T47D (cell line): ENCODE results near the gene ZSCAN5A.
A peak's percentile ranks its signal among the peaks of the same experiment; 100 is the strongest.
"Not testable (repeated sequence)": the region's sequence is repeated elsewhere in the genome, so short reads cannot be mapped to it uniquely, and the experiment has no call there.

Experiments used
- DNase-seq, 2 experiments: peaks; one replicate each; pipeline versions ENCODE4 v3.0.0 to v3.0.0-alpha.2; 2011 to 2012; ENCODE audit warnings: low read depth in 1 of 2, low spot score in 1 of 2
- JUND ChIP-seq: IDR thresholded peaks from 2 replicates; pipeline ENCODE4 v1.6.1; 2012; ENCODE audit warnings: low read depth
- in situ Hi-C: cut with HindIII; loops from 2 replicates; pipeline ENCODE4 v1.10.0; 2016; ENCODE audit warnings: low sequenced_read_pairs, low pct_unique_long_range_greater_than_20kb

Gene ZSCAN5A

GRCh38 chr19:56309511-56310185 lies 5.0 kb downstream of the ZSCAN5A start:
- peak in 1 of 2 experiments; percentile 73 for DNase-seq
- no peak for TF ChIP-seq JUND
- in situ Hi-C loops: no loop called here

DNA sequence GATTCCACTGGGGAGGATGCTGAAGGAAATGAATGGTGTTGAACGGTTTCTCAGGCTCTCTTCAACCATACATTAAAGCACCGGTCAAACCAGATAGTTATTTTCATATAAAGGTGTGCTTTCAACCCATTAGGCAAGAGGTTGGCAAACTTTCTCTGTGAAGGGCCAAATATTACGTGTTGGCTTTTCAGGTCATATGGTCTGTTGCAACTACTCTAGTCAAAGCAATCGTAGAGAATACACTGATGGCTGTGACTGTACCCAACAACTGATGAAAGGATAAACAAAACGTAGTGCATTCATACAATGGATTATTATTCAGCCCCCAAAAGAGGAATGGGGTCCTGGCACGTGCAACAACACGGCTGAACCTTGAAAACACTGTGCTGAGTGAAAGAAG lies 5.8 kb downstream of the ZSCAN5A start:
- in situ Hi-C loops: no loop called here
- DNase-seq: no peak
- no peak for TF ChIP-seq JUND

- in situ Hi-C loops: not testable (repeated sequence)
Observed at GRCh38 chr19:56307062-56307461, 7.6 kb downstream of the ZSCAN5A start.

GRCh38 chr19:56306016-56306415 lies 8.6 kb downstream of the ZSCAN5A start:
- DNase-seq: no peak
- in situ Hi-C loops: no loop called here
- TF ChIP-seq JUND: no peak

More at GRCh38 chr19:56307062-56307461, 7.6 kb downstream of the ZSCAN5A start:
- not testable (repeated sequence) for DNase-seq

DNA sequence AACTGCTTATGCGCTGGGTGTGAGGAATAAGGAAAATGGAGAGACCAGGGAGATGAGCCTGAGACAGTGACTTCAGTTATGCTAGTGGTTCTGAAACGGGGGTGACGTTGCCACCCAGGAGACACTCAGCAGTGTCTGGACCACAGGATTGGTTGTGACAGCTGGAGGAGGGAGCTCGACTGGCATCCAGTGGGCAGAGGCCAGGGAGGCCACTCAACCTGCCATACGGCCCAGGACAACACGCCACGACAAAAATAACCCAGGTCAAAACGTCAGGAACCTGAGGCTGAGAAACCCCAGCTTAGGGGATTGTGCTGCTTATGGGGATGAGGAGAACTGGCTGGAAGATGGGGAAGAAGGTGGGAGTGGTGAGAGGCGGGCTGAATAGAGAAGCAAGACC lies 10.4 kb downstream of the ZSCAN5A start:
- DNase-seq: no peak
- no peak for TF ChIP-seq JUND
- in situ Hi-C loops: no loop called here

DNA sequence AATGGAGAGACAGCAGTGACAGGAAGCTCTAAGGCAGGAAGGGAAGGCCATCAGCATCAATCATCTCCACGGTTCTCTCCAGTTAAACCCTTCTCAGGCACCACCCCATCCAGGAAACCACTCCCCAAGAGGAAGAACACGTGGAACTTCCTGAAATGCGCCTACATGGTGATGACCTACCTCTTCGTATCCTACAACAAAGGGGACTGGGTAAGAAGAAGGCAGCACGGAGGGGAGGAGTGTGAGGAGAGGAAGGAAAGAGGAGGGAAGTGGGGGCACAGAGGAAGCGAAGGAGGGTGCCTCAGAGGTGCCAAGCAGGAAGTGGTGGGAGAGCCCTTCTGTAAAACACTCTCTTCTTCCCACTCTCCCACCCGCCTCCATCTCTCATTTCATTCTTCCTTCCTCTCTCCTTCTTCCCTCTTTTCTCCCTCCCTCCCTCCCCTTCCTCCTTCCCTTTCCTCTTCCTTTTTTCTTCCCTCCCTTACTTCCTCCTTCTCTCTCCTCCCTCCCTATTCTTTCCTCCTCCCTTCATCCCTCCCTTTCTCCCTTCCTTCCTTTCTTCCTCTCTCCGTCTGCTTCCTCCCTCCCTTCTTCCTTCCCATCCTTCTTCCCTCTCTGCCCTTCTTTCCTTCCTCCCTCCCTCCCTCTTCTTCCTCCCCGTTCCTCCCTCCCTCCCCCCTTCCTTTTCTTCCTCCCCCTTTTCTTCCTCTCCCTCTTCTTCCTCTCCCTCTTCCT lies 12.6 kb downstream of the ZSCAN5A start:
- TF ChIP-seq JUND: no peak
- DNase-seq: no peak
- in situ Hi-C loops: no loop called here

DNA sequence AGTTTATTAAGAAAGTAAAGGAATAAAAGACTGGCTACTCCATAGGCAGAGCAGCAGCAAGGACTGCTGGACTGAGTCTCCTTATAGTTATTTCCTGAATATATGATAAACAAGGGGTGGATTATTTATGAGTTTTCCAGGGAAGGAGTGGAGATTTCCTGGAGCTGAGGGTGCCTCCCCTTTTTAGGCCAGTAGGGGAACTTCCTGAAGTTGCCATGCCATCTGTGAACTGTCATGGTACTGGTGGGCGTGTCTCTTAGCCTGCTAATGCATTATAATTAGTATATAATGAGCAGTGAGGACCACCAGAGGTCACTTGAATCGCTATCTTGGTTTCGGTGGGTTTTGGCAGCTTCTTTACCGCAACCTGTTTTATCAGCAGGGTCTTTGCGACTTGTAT lies 13.5 kb downstream of the ZSCAN5A start:
- TF ChIP-seq JUND: no peak
- in situ Hi-C loops: no loop called here
- no peak for DNase-seq

DNA sequence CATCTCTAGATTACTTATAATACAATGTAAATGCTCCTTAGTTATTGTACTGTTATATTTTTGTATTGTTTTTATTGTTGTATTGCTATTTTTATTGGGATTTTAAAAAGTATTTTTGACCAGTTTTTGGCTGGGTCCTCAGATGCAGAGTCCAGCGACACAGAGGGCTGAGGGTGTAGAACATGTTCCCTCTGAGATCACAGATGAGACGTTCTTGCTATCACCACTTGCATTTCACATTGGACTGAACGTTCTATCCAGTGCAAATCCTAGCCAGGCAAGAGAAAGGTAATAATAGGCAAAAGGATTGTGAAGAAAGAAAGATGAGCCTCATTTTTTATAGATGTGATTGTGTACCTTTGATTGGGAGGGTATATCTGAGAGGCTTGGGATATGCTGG lies 15.0 kb downstream of the ZSCAN5A start:
- in situ Hi-C loops: no loop called here

GRCh38 chr19:56297010-56297409 lies 17.6 kb downstream of the ZSCAN5A start:
- no peak for TF ChIP-seq JUND

More for the DNA sequence above, 15.0 kb downstream of the ZSCAN5A start:
- DNase-seq: no peak
- TF ChIP-seq JUND: no peak

DNA sequence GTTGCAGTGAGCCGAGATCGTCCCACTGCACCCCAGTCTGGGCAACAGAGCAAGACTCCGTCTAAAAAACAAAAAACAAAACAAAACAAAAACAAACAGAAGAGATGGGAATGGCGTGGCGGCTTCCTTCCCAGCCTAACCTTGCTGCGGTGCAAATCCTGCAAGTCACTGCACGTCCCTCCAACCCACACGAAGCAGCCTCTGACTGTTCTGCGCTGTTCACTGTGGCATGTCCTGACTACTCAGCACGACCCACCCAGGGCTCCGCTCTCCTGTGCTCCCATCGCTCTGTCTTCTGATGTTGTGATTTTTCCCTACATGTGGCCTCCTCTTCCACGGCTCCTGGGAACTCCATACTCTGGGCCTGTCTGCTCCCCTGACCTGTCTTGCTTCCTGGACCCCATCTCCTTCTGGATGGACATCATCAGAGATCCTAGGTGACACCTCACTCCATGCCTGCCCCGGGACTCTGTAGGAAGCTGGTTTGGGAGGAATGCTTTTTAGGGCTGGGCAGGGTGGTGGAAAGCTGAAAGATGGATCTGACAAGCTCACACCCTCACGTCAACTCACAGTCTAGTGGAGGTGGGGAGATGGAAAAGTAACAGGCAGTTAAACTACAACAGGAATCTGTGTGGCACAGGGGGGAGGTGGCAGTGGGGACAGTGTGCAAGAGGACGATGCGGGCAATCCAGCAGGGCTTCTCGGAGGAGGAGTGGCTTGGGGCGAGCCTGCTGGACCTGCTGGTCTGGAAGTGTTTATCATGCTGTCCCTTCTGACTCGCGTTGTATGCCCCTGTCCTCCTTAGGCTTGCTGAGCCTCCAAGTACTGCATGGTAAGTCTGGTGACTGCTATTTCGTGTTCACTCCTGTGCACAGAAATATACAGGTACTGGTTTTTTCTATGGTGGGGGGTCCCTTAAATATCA lies 18.8 kb downstream of the ZSCAN5A start:
- DNase-seq: peak in 1 of 2 experiments; percentile 3
- in situ Hi-C loops: no loop called here
- TF ChIP-seq JUND: no peak

More at GRCh38 chr19:56297010-56297409, 17.6 kb downstream of the ZSCAN5A start:
- DNase-seq: no peak
- in situ Hi-C loops: no loop called here

DNA sequence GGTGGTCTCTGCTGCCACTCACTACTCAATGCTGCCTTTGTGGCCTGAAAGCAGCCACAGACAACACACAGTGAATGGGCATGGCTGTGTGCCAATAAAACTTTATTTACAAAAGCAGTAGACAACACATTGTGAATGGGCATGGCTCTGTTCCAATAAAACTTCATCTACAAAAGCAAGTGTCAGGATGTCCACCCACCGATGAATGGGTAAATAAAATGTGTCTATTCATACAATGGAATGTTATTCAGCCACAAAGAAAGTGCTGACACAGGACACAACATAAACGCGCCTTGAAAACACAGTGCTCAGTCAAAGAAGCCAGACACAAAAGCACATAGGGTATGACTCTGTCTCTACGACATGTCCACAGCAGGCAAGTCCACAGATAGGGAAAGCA lies 20.1 kb downstream of the ZSCAN5A start:
- in situ Hi-C loops: no loop called here
- peak in 1 of 2 experiments; percentile 20 for DNase-seq
- no peak for TF ChIP-seq JUND

DNA sequence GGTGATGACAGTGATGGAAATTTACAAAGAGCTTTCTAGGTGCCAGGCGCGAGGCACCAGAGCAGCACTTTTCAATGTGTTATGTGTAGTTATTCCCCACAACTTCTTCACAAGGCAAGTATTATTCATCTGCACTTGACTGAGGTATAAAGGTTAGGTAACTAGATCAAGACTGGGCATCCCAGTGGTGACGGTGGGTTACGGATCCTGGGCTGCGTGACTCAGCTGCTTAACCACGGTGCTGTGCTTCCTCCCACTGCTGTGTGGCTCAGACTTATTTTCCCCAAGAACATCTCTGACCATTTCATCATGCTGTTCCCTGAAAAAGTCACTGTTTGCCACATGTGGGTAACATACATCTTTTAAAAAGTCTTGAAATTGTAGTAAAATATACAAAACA lies 22.8 kb downstream of the ZSCAN5A start:
- no peak for DNase-seq
- TF ChIP-seq JUND: no peak
- in situ Hi-C loops: no loop called here
